ENCODE results near the gene MRO. TPM values are rescaled to one million over a fixed set of nuclear protein-coding genes. Genes with fewer than 3 reads are reported as not detected.

The MRO gene
- total RNA-seq, 4 donors from 2014 or later = 4.8 to 17.5 (median 6.7) TPM; not detected in 1

GRCh38 chr18:50832754-50833153 lies 12.9 kb upstream of the MRO start:
- H3K4me1 ChIP-seq = peaks cover 0 to 7% (median 0%) of the 10 kb centered on the region in 4 donors
- no peak for TF ChIP-seq CTCF (IDR thresholded peaks at IDR 0.05)
- TF ChIP-seq POLR2A (IDR thresholded peaks at IDR 0.05) = no peak
- no peak overlapping the region for H3K4me3 ChIP-seq
- no peaks in the 10 kb centered on the region for H3K27me3 ChIP-seq
- H3K27ac ChIP-seq = no peak overlapping the region
- no peaks in the 10 kb centered on the region for H3K36me3 ChIP-seq
- no peak for DNase-seq
- no peaks in the 10 kb centered on the region for H3K9me3 ChIP-seq

GRCh38 chr18:50830544-50830943 lies 10.7 kb upstream of the MRO start:
- Histone ChIP-seq H3K27me3 (no peaks in the 10 kb centered on the region), H3K4me1 (no peaks in the 10 kb centered on the region), H3K36me3 (no peaks in the 10 kb centered on the region), H3K9me3 (no peaks in the 10 kb centered on the region), H3K27ac (no peak overlapping the region), H3K4me3 (no peak overlapping the region)
- TF ChIP-seq CTCF (IDR thresholded peaks at IDR 0.05) (no peak), POLR2A (IDR thresholded peaks at IDR 0.05) (no peak)
- DNase-seq = no peak

- no peak overlapping the region for H3K4me3 ChIP-seq
- no peak for DNase-seq
- H3K27me3 ChIP-seq = no peaks in the 10 kb centered on the region
- H3K36me3 ChIP-seq = no peaks in the 10 kb centered on the region
- no peak overlapping the region for H3K27ac ChIP-seq
- H3K9me3 ChIP-seq = no peaks in the 10 kb centered on the region
- H3K4me1 ChIP-seq = no peaks in the 10 kb centered on the region
- TF ChIP-seq POLR2A (IDR thresholded peaks at IDR 0.05) (no peak), CTCF (IDR thresholded peaks at IDR 0.05) (no peak)
Observed at GRCh38 chr18:50829644-50830043, 9.8 kb upstream of the MRO start.

GRCh38 chr18:50826027-50826426 lies 6.2 kb upstream of the MRO start:
- Histone ChIP-seq H3K27ac (no peak overlapping the region), H3K27me3 (no peaks in the 10 kb centered on the region), H3K4me3 (no peak overlapping the region), H3K36me3 (no peaks in the 10 kb centered on the region), H3K4me1 (peaks cover 0 to 4% (median 0%) of the 10 kb centered on the region in 4 donors), H3K9me3 (no peaks in the 10 kb centered on the region)
- DNase-seq = no peak
- TF ChIP-seq POLR2A (IDR thresholded peaks at IDR 0.05) (no peak), CTCF (IDR thresholded peaks at IDR 0.05) (no peak)

- no peaks in the 10 kb centered on the region for H3K27me3 ChIP-seq
- no peak for DNase-seq
- H3K27ac ChIP-seq = no peak overlapping the region
- no peaks in the 10 kb centered on the region for H3K9me3 ChIP-seq
- no peak for TF ChIP-seq CTCF (IDR thresholded peaks at IDR 0.05)
- TF ChIP-seq POLR2A (IDR thresholded peaks at IDR 0.05) = no peak
- H3K36me3 ChIP-seq = no peaks in the 10 kb centered on the region
- no peak overlapping the region for H3K4me3 ChIP-seq
- peaks cover 0 to 8% (median 2%) of the 10 kb centered on the region in 4 donors for H3K4me1 ChIP-seq
Observed at GRCh38 chr18:50825621-50826020, 5.8 kb upstream of the MRO start.

- no peak overlapping the region for H3K27ac ChIP-seq
- H3K27me3 ChIP-seq = no peaks in the 10 kb centered on the region
- H3K9me3 ChIP-seq = no peaks in the 10 kb centered on the region
- peaks cover 4 to 21% (median 7%) of the 10 kb centered on the region in 4 donors for H3K4me1 ChIP-seq
- H3K4me3 ChIP-seq = no peak overlapping the region
- TF ChIP-seq POLR2A (IDR thresholded peaks at IDR 0.05) = no peak
- TF ChIP-seq CTCF (IDR thresholded peaks at IDR 0.05) = no peak
- DNase-seq = no peak
- no peaks in the 10 kb centered on the region for H3K36me3 ChIP-seq
Observed at GRCh38 chr18:50822756-50823155, 2.9 kb upstream of the MRO start.
